Tibial nerve (tissue), 4 donors: ENCODE data around the gene MAGI2. TPM values are rescaled to one million over a fixed set of nuclear protein-coding genes. Genes with fewer than 3 reads are reported as not detected.

Experiments
- DNase-seq, 2 donors: peaks; one replicate each; pipeline ENCODE4 v3.0.0-alpha.2; 2019; ENCODE audit warnings: low spot score in 2 of 2
- H3K27ac ChIP-seq, 4 donors: fragments of 200-600 bp; sonication (generic) in 3 of 4; one replicate each; pipeline ENCODE4 v1.5.1; 2017 to 2019; ENCODE audit warnings: mild to moderate bottlenecking in 1 of 4
- H3K27me3 ChIP-seq, 2 donors: fragments of 200-600 bp; sonication (generic) in 1 of 2; one replicate each; pipeline versions ENCODE4 v1.5.1 to v1.6.0; 2017 to 2019
- H3K36me3 ChIP-seq, 3 donors: fragments of 200-600 bp; sonication (generic); one replicate each; pipeline ENCODE4 v1.5.1; 2018 to 2019
- H3K4me1 ChIP-seq, 4 donors: fragments of 200-600 bp; sonication (generic) in 3 of 4; one replicate each; pipeline ENCODE4 v1.5.1; 2017 to 2019
- H3K4me3 ChIP-seq, 4 donors: fragments of 200-600 bp; sonication (generic) in 3 of 4; one replicate each; pipeline ENCODE4 v1.5.1; 2017 to 2019; ENCODE audit warnings: mild to moderate bottlenecking in 1 of 4, moderate library complexity in 1 of 4
- H3K9me3 ChIP-seq, 4 donors: fragments of 200-600 bp; sonication (generic) in 3 of 4; one replicate each; pipeline ENCODE4 v1.5.1; 2017 to 2019
- CTCF ChIP-seq, 5 experiments: fragments of 200-600 bp in 3 of 5; fragments of 450-650 bp in 2 of 5; sonication (generic) in 3 of 5; IDR thresholded peaks; one replicate each; pipeline ENCODE4 v1.5.1; 2016 to 2019; ENCODE audit warnings: antibody characterized with exemption in 5 of 5, mild to moderate bottlenecking in 3 of 5, moderate library complexity in 2 of 5
- EP300 ChIP-seq, 2 donors: sonication (generic); formaldehyde crosslinking; IDR thresholded peaks; one replicate each; pipeline ENCODE4 v1.6.1; 2017; ENCODE audit warnings: antibody characterized with exemption in 2 of 2, mild to moderate bottlenecking in 1 of 2
- POLR2A ChIP-seq, 2 donors: fragments of 450-650 bp; IDR thresholded peaks; one replicate each; pipeline ENCODE4 v1.6.1; 2017; ENCODE audit warnings: antibody characterized with exemption in 2 of 2, mild to moderate bottlenecking in 2 of 2, moderate library complexity in 2 of 2
- WGBS, 2 donors: methylation state at CpG; one replicate each; pipeline ENCODE4 v1.1.5; 2018; 5-methylcytosine and 5-hydroxymethylcytosine counted together
- total RNA-seq, 4 donors: library from RNA; depleted of rRNA; stranded (reverse); fragments of >200 nt; gene quantifications; one replicate each; pipeline ENCODE4 v1.1.0, GENCODE V29; 2016

MAGI2 gene
- total RNA-seq, 4 donors from 2014 or later: 33.6 to 58.2 (median 55.6) TPM

- H3K9me3 ChIP-seq: no peaks in the 10 kb centered on the region
- 34 to 42% methylated on average over 9 of the region's 9 CpGs for WGBS, 2 donors
- peaks cover 0 to 10% (median 3%) of the 10 kb centered on the region in 4 donors for H3K4me1 ChIP-seq
- DNase-seq: no peak
- TF ChIP-seq EP300 (IDR thresholded peaks at IDR 0.05) (no peak), POLR2A (IDR thresholded peaks at IDR 0.05) (no peak)
- no peaks in the 10 kb centered on the region for H3K27me3 ChIP-seq
- H3K4me3 ChIP-seq: no peak overlapping the region
- H3K27ac ChIP-seq: no peak overlapping the region
- no peaks in the 10 kb centered on the region for H3K36me3 ChIP-seq
These were observed 1227.3 kb downstream of the MAGI2 start for GRCh38 chr7:78226059-78226719.

GRCh38 chr7:78225534-78225933 lies 1227.9 kb downstream of the MAGI2 start:
- no peak for DNase-seq
- Histone ChIP-seq H3K4me1 (peaks cover 0 to 10% (median 3%) of the 10 kb centered on the region in 4 donors), H3K4me3 (no peak overlapping the region), H3K36me3 (no peaks in the 10 kb centered on the region), H3K27me3 (no peaks in the 10 kb centered on the region), H3K27ac (no peak overlapping the region), H3K9me3 (no peaks in the 10 kb centered on the region)
- 35 to 46% methylated on average over 4 of the region's 4 CpGs for WGBS, 2 donors
- TF ChIP-seq CTCF (IDR thresholded peaks at IDR 0.05): no peak

GRCh38 chr7:78224923-78225322 lies 1228.5 kb downstream of the MAGI2 start:
- no peak overlapping the region for H3K4me3 ChIP-seq
- no peak for DNase-seq
- 91% methylated on average over 4 of the region's 4 CpGs for WGBS, 2 donors
- no peaks in the 10 kb centered on the region for H3K27me3 ChIP-seq
- H3K4me1 ChIP-seq: peaks cover 0 to 10% (median 3%) of the 10 kb centered on the region in 4 donors
- TF ChIP-seq CTCF (IDR thresholded peaks at IDR 0.05) (no peak), EP300 (IDR thresholded peaks at IDR 0.05) (no peak), POLR2A (IDR thresholded peaks at IDR 0.05) (no peak)
- no peak overlapping the region for H3K27ac ChIP-seq
- H3K36me3 ChIP-seq: no peaks in the 10 kb centered on the region
- H3K9me3 ChIP-seq: no peaks in the 10 kb centered on the region

GRCh38 chr7:78223598-78223997 lies 1229.9 kb downstream of the MAGI2 start:
- TF ChIP-seq CTCF (IDR thresholded peaks at IDR 0.05) (no peak), POLR2A (IDR thresholded peaks at IDR 0.05) (no peak), EP300 (IDR thresholded peaks at IDR 0.05) (no peak)
- DNase-seq: no peak
- Histone ChIP-seq H3K27ac (no peak overlapping the region), H3K9me3 (no peaks in the 10 kb centered on the region), H3K36me3 (no peaks in the 10 kb centered on the region), H3K4me1 (peaks cover 0 to 10% (median 3%) of the 10 kb centered on the region in 4 donors), H3K4me3 (no peak overlapping the region), H3K27me3 (no peaks in the 10 kb centered on the region)
- 75 to 88% methylated on average over 1 of the region's 1 CpG for WGBS, 2 donors

- H3K27ac ChIP-seq: no peak overlapping the region
- DNase-seq: no peak
- 49 to 52% methylated on average over 5 of the region's 5 CpGs for WGBS, 2 donors
These were observed 1231.3 kb downstream of the MAGI2 start for GRCh38 chr7:78222001-78222751.

More at GRCh38 chr7:78222001-78222751, 1231.3 kb downstream of the MAGI2 start:
- Histone ChIP-seq H3K27me3 (no peaks in the 10 kb centered on the region), H3K9me3 (no peaks in the 10 kb centered on the region), H3K4me3 (no peak overlapping the region), H3K36me3 (no peaks in the 10 kb centered on the region), H3K4me1 (peaks cover 0 to 10% (median 3%) of the 10 kb centered on the region in 4 donors)
- TF ChIP-seq EP300 (IDR thresholded peaks at IDR 0.05) (no peak), CTCF (IDR thresholded peaks at IDR 0.05) (no peak), POLR2A (IDR thresholded peaks at IDR 0.05) (no peak)
